Superior temporal gyrus (tissue), 1 donor: ENCODE measurements around the gene SLC36A4.
"Not testable (repeated sequence)": the region's sequence is repeated elsewhere in the genome, so short reads cannot be mapped to it uniquely, and the experiment has no call there.

ENCODE experiments used
- DNase-seq: peaks from one replicate; pipeline ENCODE4 v3.0.0-alpha.2; 2016; ENCODE audit errors: extremely low spot score

Gene SLC36A4

GRCh38 chr11:93197380-93198214, at the start of gene SLC36A4:
TSS of gene SLC36A4 (minus strand) at chr11:93197991. CDS start at chr11:93197832, 159 bp downstream.
- DNase-seq: peak; percentile 89

- not testable (repeated sequence) for DNase-seq
Measured at GRCh38 chr11:93246790-93247189, 49.0 kb upstream of the SLC36A4 start.

- no peak for DNase-seq
Measured at GRCh38 chr11:93244018-93244417, 46.2 kb upstream of the SLC36A4 start.

- no peak for DNase-seq
Measured at GRCh38 chr11:93239966-93240365, 42.2 kb upstream of the SLC36A4 start.

GRCh38 chr11:93238956-93239355, 41.2 kb upstream of the SLC36A4 start:
- DNase-seq: no peak

GRCh38 chr11:93236741-93237675, 39.2 kb upstream of the SLC36A4 start:
- peak; percentile 65 for DNase-seq

- peak; percentile 93 for DNase-seq
Measured at GRCh38 chr11:93234602-93235207, 36.9 kb upstream of the SLC36A4 start.

- no peak for DNase-seq
Measured at GRCh38 chr11:93229876-93230275, 32.1 kb upstream of the SLC36A4 start.

- DNase-seq: peak; percentile 82
Measured at GRCh38 chr11:93225662-93226061, 27.9 kb upstream of the SLC36A4 start.

- no peak for DNase-seq
Measured at GRCh38 chr11:93221539-93221938, 23.7 kb upstream of the SLC36A4 start.

GRCh38 chr11:93220078-93220477, 22.3 kb upstream of the SLC36A4 start:
- no peak for DNase-seq

GRCh38 chr11:93219440-93219839, 21.6 kb upstream of the SLC36A4 start:
- no peak for DNase-seq

- no peak for DNase-seq
Measured at GRCh38 chr11:93216511-93217101, 18.8 kb upstream of the SLC36A4 start.

- DNase-seq: no peak
Measured at GRCh38 chr11:93213622-93214021, 15.8 kb upstream of the SLC36A4 start.

- DNase-seq: no peak
Measured at GRCh38 chr11:93212094-93212493, 14.3 kb upstream of the SLC36A4 start.

GRCh38 chr11:93209466-93209865, 11.7 kb upstream of the SLC36A4 start:
- no peak for DNase-seq

GRCh38 chr11:93208663-93209270, 11.0 kb upstream of the SLC36A4 start:
- DNase-seq: no peak

GRCh38 chr11:93199616-93200015, 1.8 kb upstream of the SLC36A4 start:
- DNase-seq: no peak

GRCh38 chr11:93198215-93198845, 539 bp upstream of the SLC36A4 start:
- DNase-seq: peak; percentile 77

GRCh38 chr11:93196816-93197379, 893 bp downstream of the SLC36A4 start:
- peak; percentile 18 for DNase-seq
